Kidney epithelial cell (primary cell): ENCODE data around the gene SPCS1. TPM values are rescaled to one million over a fixed set of nuclear protein-coding genes. Genes with fewer than 3 reads are reported as not detected.
"Not testable (repeated sequence)": the region's sequence is repeated elsewhere in the genome, so short reads cannot be mapped to it uniquely, and the experiment has no call there.

Experiments
- DNase-seq: peaks from one replicate; pipeline ENCODE4 v3.0.0-alpha.2; 2010; ENCODE audit warnings: low read depth
- H3K27me3 ChIP-seq: 2 replicates; pipeline ENCODE4 v1.6.0; 2011; ENCODE audit warnings: low read length; ENCODE audit not compliant: control insufficient read depth, insufficient read depth
- H3K36me3 ChIP-seq: 2 replicates; pipeline ENCODE4 v1.5.1; 2011; ENCODE audit warnings: low read length; ENCODE audit not compliant: control insufficient read depth, insufficient read depth
- H3K4me3 ChIP-seq: 2 replicates; pipeline ENCODE4 v1.5.1; 2011; ENCODE audit warnings: low read depth, mild to moderate bottlenecking, control low read depth, low read length
- CTCF ChIP-seq: IDR thresholded peaks from 2 replicates; pipeline ENCODE4 v1.5.1; 2011; ENCODE audit warnings: mild to moderate bottlenecking, moderate library complexity, low read length, control low read depth, inconsistent platforms; ENCODE audit not compliant: insufficient read depth, poor library complexity, severe bottlenecking
- total RNA-seq: library from RNA; depleted of rRNA; stranded (reverse); fragments of >200 nt; gene quantifications from 2 replicates; pipeline ENCODE4 v1.2.3, GENCODE V29; 2015

The SPCS1 gene
- total RNA-seq, 1 donor from 2014 or later = 237 TPM

- Histone ChIP-seq H3K36me3 (no peaks in the 10 kb centered on the region), H3K4me3 (no peak overlapping the region), H3K27me3 (no peaks in the 10 kb centered on the region)
- no peak for DNase-seq
- no peak for TF ChIP-seq CTCF
These were observed 15.8 kb downstream of the SPCS1 start for GRCh38 chr3:52721730-52722008.

- DNase-seq = no peak
These were observed 16.6 kb downstream of the SPCS1 start for GRCh38 chr3:52722491-52722890.

DNA sequence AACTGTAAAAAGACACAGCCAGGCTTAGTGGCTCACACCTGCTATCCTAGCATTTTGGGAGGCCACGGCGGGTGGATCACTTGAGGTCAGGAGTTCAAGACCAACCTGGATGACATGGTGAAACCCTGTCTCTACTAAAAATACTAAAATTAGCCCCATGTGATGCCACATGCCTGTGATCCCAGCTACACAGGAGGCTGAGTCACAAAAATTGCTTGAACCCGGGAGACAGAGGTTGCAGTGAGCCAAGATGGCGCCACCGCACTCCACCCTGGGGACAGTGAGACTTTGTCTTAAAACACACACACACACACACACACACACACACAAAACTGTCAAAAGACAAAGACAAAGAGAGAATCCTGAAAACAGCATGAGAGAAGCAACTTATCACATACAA is 18.0 kb downstream of the SPCS1 start:
- no peak for DNase-seq
- Histone ChIP-seq H3K4me3 (no peak overlapping the region), H3K36me3 (no peaks in the 10 kb centered on the region), H3K27me3 (no peaks in the 10 kb centered on the region)
- no peak for TF ChIP-seq CTCF

More at GRCh38 chr3:52722491-52722890, 16.6 kb downstream of the SPCS1 start:
- Histone ChIP-seq H3K27me3 (no peaks in the 10 kb centered on the region), H3K36me3 (no peaks in the 10 kb centered on the region), H3K4me3 (no peak overlapping the region)
- TF ChIP-seq CTCF = no peak

DNA sequence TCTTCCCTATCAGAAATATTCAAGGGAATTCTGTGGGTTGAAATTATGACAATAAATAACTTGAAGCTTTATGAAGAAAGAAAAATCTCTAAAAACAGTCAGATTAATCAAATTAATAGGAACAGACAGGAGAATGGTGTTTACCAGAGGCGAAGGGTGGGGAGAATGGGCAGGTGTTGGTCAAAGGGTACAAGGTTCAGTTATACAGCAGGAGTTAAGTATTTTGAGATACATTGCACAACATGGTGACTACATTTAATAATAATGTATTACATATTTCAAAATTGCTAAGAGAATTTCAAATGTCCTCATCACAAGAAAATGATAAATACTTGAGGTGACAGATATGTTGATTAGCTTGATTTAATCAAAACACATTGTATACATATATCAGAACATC is 18.6 kb downstream of the SPCS1 start:
- Histone ChIP-seq H3K36me3 (no peaks in the 10 kb centered on the region), H3K27me3 (no peaks in the 10 kb centered on the region), H3K4me3 (no peak overlapping the region)
- DNase-seq = no peak
- TF ChIP-seq CTCF = no peak

DNA sequence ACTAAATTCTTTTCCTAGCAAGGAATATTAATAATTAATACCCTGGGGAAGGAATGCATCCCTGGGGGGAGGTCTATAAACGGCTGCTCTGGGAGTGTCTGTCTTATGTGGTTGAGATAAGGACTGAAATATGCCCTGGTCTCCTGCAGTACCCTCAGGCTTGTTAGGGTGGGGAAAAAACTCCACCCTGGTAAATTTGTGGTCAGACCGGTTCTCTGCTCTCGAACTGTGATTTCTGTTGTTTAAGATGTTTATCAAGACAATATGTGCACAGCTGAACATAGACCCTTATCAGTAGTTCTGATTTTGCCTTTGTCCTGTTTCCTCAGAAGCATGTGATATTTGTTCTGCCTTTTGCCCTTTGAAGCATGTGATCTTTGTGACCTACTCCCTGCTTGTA is 22.8 kb downstream of the SPCS1 start:
- not testable (repeated sequence) for H3K27me3 ChIP-seq, H3K36me3 ChIP-seq, H3K4me3 ChIP-seq, DNase-seq

GRCh38 chr3:52730681-52731080 is 24.8 kb downstream of the SPCS1 start:
- Histone ChIP-seq H3K27me3 (no peaks in the 10 kb centered on the region), H3K36me3 (peaks cover 2% of the 10 kb centered on the region), H3K4me3 (no peak overlapping the region)
- no peak for DNase-seq
- no peak for TF ChIP-seq CTCF
